ENCODE results near the gene IL1R1. TPM values are rescaled to one million over a fixed set of nuclear protein-coding genes. Genes with fewer than 3 reads are reported as not detected.
"Not testable (repeated sequence)": the region's sequence is repeated elsewhere in the genome, so short reads cannot be mapped to it uniquely, and the experiment has no call there.

Gene IL1R1
- total RNA-seq, 1 donor from 2014 or later, result 7.2 TPM

GRCh38 chr2:102111823-102112222, 30.7 kb upstream of the IL1R1 start:
- no peak for DNase-seq (ENCODE audit: low read depth in 2 of 2)

- DNase-seq (ENCODE audit: low read depth in 2 of 2), result no peak
These were observed 30.3 kb upstream of the IL1R1 start for GRCh38 chr2:102112271-102112670.

- DNase-seq (ENCODE audit: low read depth in 2 of 2), result no peak
These were observed 29.6 kb upstream of the IL1R1 start for GRCh38 chr2:102112692-102113665.

- peak; percentile 69 to 90 for DNase-seq (ENCODE audit: low read depth in 2 of 2)
These were observed 28.2 kb upstream of the IL1R1 start for GRCh38 chr2:102114290-102114721.

GRCh38 chr2:102114851-102115497, 27.6 kb upstream of the IL1R1 start:
- peak; percentile 69 to 88 for DNase-seq (ENCODE audit: low read depth in 2 of 2)

GRCh38 chr2:102116630-102117471, 25.7 kb upstream of the IL1R1 start:
- DNase-seq (ENCODE audit: low read depth in 2 of 2), result no peak

GRCh38 chr2:102117472-102117858, 25.1 kb upstream of the IL1R1 start:
- DNase-seq (ENCODE audit: low read depth in 2 of 2), result no peak

GRCh38 chr2:102119255-102119654, 23.3 kb upstream of the IL1R1 start:
- DNase-seq (ENCODE audit: low read depth in 2 of 2), result no peak

GRCh38 chr2:102120261-102120660, 22.3 kb upstream of the IL1R1 start:
- no peak for DNase-seq (ENCODE audit: low read depth in 2 of 2)

GRCh38 chr2:102120701-102121159, 21.8 kb upstream of the IL1R1 start:
- peak; percentile 17 to 85 for DNase-seq (ENCODE audit: low read depth in 2 of 2)

GRCh38 chr2:102122115-102122514, 20.4 kb upstream of the IL1R1 start:
- DNase-seq (ENCODE audit: low read depth in 2 of 2), result no peak

- no peak for DNase-seq (ENCODE audit: low read depth in 2 of 2)
These were observed 19.6 kb upstream of the IL1R1 start for GRCh38 chr2:102122909-102123308.

- not testable (repeated sequence) for DNase-seq (ENCODE audit: low read depth in 2 of 2)
These were observed 18.1 kb upstream of the IL1R1 start for GRCh38 chr2:102124421-102124820.

GRCh38 chr2:102126169-102126568, 16.4 kb upstream of the IL1R1 start:
- no peak for DNase-seq (ENCODE audit: low read depth in 2 of 2)

- DNase-seq (ENCODE audit: low read depth in 2 of 2), result no peak
These were observed 15.9 kb upstream of the IL1R1 start for GRCh38 chr2:102126660-102127059.

GRCh38 chr2:102129082-102129481, 13.5 kb upstream of the IL1R1 start:
- no peak for DNase-seq (ENCODE audit: low read depth in 2 of 2)

- no peak for DNase-seq (ENCODE audit: low read depth in 2 of 2)
These were observed 12.4 kb upstream of the IL1R1 start for GRCh38 chr2:102129951-102130646.

GRCh38 chr2:102130647-102130991, 11.9 kb upstream of the IL1R1 start:
- no peak for DNase-seq (ENCODE audit: low read depth in 2 of 2)

- no peak for DNase-seq (ENCODE audit: low read depth in 2 of 2)
These were observed 11.0 kb upstream of the IL1R1 start for GRCh38 chr2:102131564-102131963.

- DNase-seq (ENCODE audit: low read depth in 2 of 2), result no peak
These were observed 5.4 kb upstream of the IL1R1 start for GRCh38 chr2:102137138-102137537.

GRCh38 chr2:102138331-102138730, 4.2 kb upstream of the IL1R1 start:
- DNase-seq (ENCODE audit: low read depth in 2 of 2), result no peak

Data from dermis microvascular lymphatic vessel endothelial cell (primary cell).